Omental fat pad (tissue), 4 donors: ENCODE data around the gene SNX27. TPM values are rescaled to one million over a fixed set of nuclear protein-coding genes. Genes with fewer than 3 reads are reported as not detected.

Source experiments
- ATAC-seq: fragments of 150-250 bp; one replicate; pipeline ENCODE4 v1.9.1; 2016; ENCODE audit warnings: mild to moderate bottlenecking, moderate library complexity; ENCODE audit not compliant: low FRiP score
- DNase-seq: peaks from one replicate; pipeline ENCODE4 v3.0.0-alpha.2; 2019; ENCODE audit warnings: low spot score
- CTCF ChIP-seq, 3 donors: fragments of 450-650 bp; IDR thresholded peaks; one replicate each; pipeline ENCODE4 v1.5.1; 2016 to 2017; ENCODE audit warnings: antibody characterized with exemption in 3 of 3, mild to moderate bottlenecking in 3 of 3, moderate library complexity in 2 of 3
- total RNA-seq, 4 donors: library from RNA; depleted of rRNA; stranded (reverse); fragments of >200 nt; gene quantifications; one replicate each; pipeline ENCODE4 v1.1.0, GENCODE V29; 2016

Gene SNX27
- total RNA-seq, 4 donors from 2014 or later: 21.3 to 41.9 (median 33.6) TPM

- DNase-seq: no peak
- ATAC-seq: no peak
- no peak for TF ChIP-seq CTCF (IDR thresholded peaks at IDR 0.05)
Measured at GRCh38 chr1:151619489-151620093, 7.7 kb downstream of the SNX27 start.

DNA sequence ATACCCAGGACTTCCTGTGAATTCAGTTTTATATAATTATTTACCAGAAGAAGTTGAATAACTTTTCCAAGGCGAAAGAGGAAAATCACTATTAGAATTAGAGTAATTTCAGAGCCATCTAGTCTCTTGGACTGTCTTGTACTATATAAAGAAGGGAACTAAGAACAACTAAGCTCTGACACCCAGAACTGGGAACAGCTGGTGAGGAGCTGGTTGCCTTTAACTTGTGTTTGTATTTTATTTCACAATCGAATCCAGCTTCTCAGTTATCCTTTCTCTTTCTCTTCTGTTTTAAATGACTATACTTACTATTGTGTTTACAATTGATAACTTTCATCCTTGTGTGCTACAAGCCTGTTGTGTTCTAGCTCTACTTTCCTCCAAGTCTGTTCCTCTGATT, 8.4 kb downstream of the SNX27 start:
- no peak for ATAC-seq
- no peak for TF ChIP-seq CTCF (IDR thresholded peaks at IDR 0.05)
- no peak for DNase-seq

GRCh38 chr1:151621351-151621750, 9.5 kb downstream of the SNX27 start:
- ATAC-seq (no peak), DNase-seq (no peak)
- TF ChIP-seq CTCF (IDR thresholded peaks at IDR 0.05): no peak

DNA sequence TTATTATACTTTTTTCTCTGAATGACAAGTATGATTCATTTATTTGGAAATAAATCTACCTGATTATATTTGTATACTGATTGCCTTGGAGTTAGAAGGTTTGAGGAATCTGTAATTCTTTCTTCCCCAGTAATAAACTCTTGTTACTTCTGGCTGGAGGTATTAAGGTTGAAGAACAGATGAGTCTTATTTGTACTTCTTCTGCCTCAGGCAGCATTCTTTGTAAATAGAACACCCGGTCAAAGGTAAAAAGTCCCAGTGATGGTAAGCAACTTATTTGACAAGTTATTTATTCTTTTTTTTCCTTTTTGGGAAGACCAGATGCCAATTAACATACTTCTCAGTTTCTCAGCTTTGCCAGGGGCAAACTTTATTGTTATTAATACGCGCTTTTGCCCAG, 12.9 kb downstream of the SNX27 start:
- no peak for TF ChIP-seq CTCF (IDR thresholded peaks at IDR 0.05)
- no peak for DNase-seq
- ATAC-seq: no peak

- TF ChIP-seq CTCF (IDR thresholded peaks at IDR 0.05): no peak
- no peak for DNase-seq
- ATAC-seq: no peak
Measured at GRCh38 chr1:151626740-151627334, 15.0 kb downstream of the SNX27 start.

GRCh38 chr1:151629278-151629677, 17.4 kb downstream of the SNX27 start:
- no peak for TF ChIP-seq CTCF (IDR thresholded peaks at IDR 0.05)
- ATAC-seq (no peak), DNase-seq (no peak)

GRCh38 chr1:151635479-151636072, 23.7 kb downstream of the SNX27 start:
- no peak for DNase-seq
- ATAC-seq: no peak
- TF ChIP-seq CTCF (IDR thresholded peaks at IDR 0.05): no peak
